ENCODE data around the gene MPZL2. TPM values are rescaled to one million over a fixed set of nuclear protein-coding genes. Genes with fewer than 3 reads are reported as not detected.

Gene MPZL2
- total RNA-seq, 1 experiment from 2014 or later = 51.5 TPM

GRCh38 chr11:118238929-118239328, 25.2 kb downstream of the MPZL2 start:
- no TSS peak for BruUV-seq (replicated peaks)
- Histone ChIP-seq H3K27me3 (ENCODE audit: low read length) (no peaks in the 10 kb centered on the region), H3K27ac (ENCODE audit: low read length) (no peak overlapping the region), H4K20me1 (ENCODE audit: low read length) (no peaks in the 10 kb centered on the region), H3K36me3 (ENCODE audit: low read depth, low read length) (no peaks in the 10 kb centered on the region), H3K4me1 (ENCODE audit: insufficient read depth, low read length) (peaks cover 27% of the 10 kb centered on the region), H3K9me2 (replicated peaks; ENCODE audit: low read length) (no peaks in the 10 kb centered on the region), H3F3A (ENCODE audit: low read length, unreplicated experiment) (peaks cover 4% of the 10 kb centered on the region), H3K4me3 (ENCODE audit: low read length) (no peak overlapping the region), H3K9ac (ENCODE audit: low read length) (no peak overlapping the region), H3K9me3 (ENCODE audit: low read length) (no peaks in the 10 kb centered on the region), H3K79me2 (ENCODE audit: low read length) (peaks cover 9% of the 10 kb centered on the region), H2AFZ (ENCODE audit: low read length) (no peak overlapping the region), H3K4me2 (ENCODE audit: low read length) (no peak overlapping the region)
- intact Hi-C loops (cut with micrococcal nuclease) = no loop called here
- ChIA-PET POLR2A (ENCODE audit: unreplicated experiment) (no interaction called here), CTCF (no interaction called here)
- ATAC-seq = no peak
- DNase-seq = no peak
- TF ChIP-seq CTCF (conservative IDR thresholded peaks at IDR 0.05; ENCODE audit: low read depth, low read length) (no peak), EZH2 (IDR thresholded peaks at IDR 0.05; ENCODE audit: low read length, unreplicated experiment) (no peak), EZH2phosphoT487 (IDR thresholded peaks at IDR 0.05; ENCODE audit: borderline replicate concordance, low read length) (no peak)

- ATAC-seq (no peak), DNase-seq (no peak)
- POLR2A ChIA-PET (ENCODE audit: unreplicated experiment) = no interaction called here
- no TSS peak for BruUV-seq (replicated peaks)
- CTCF ChIA-PET = no interaction called here
- Histone ChIP-seq H3K79me2 (ENCODE audit: low read length) (peaks cover 9% of the 10 kb centered on the region), H3K4me3 (ENCODE audit: low read length) (no peak overlapping the region), H3K27ac (ENCODE audit: low read length) (no peak overlapping the region), H3K27me3 (ENCODE audit: low read length) (no peaks in the 10 kb centered on the region), H3K4me1 (ENCODE audit: insufficient read depth, low read length) (peaks cover 27% of the 10 kb centered on the region), H3F3A (ENCODE audit: low read length, unreplicated experiment) (peaks cover 4% of the 10 kb centered on the region), H3K9ac (ENCODE audit: low read length) (no peak overlapping the region), H3K9me2 (replicated peaks; ENCODE audit: low read length) (no peaks in the 10 kb centered on the region), H4K20me1 (ENCODE audit: low read length) (no peaks in the 10 kb centered on the region), H3K4me2 (ENCODE audit: low read length) (no peak overlapping the region), H2AFZ (ENCODE audit: low read length) (no peak overlapping the region), H3K9me3 (ENCODE audit: low read length) (no peaks in the 10 kb centered on the region), H3K36me3 (ENCODE audit: low read depth, low read length) (no peaks in the 10 kb centered on the region)
- intact Hi-C loops (cut with micrococcal nuclease) = no loop called here
- TF ChIP-seq EZH2phosphoT487 (IDR thresholded peaks at IDR 0.05; ENCODE audit: borderline replicate concordance, low read length) (no peak), CTCF (conservative IDR thresholded peaks at IDR 0.05; ENCODE audit: low read depth, low read length) (no peak), EZH2 (IDR thresholded peaks at IDR 0.05; ENCODE audit: low read length, unreplicated experiment) (no peak)
These were observed 25.7 kb downstream of the MPZL2 start for GRCh38 chr11:118238421-118238820.

- POLR2A ChIA-PET (ENCODE audit: unreplicated experiment) = no interaction called here
- no peaks in the 10 kb centered on the region for H4K20me1 ChIP-seq (ENCODE audit: low read length)
- TF ChIP-seq EZH2phosphoT487 (IDR thresholded peaks at IDR 0.05; ENCODE audit: borderline replicate concordance, low read length) = no peak
- no peak for TF ChIP-seq CTCF (conservative IDR thresholded peaks at IDR 0.05; ENCODE audit: low read depth, low read length)
- no peak for TF ChIP-seq EZH2 (IDR thresholded peaks at IDR 0.05; ENCODE audit: low read length, unreplicated experiment)
- H3K9me3 ChIP-seq (ENCODE audit: low read length) = no peaks in the 10 kb centered on the region
- H3K27ac ChIP-seq (ENCODE audit: low read length) = no peak overlapping the region
- CTCF ChIA-PET = no interaction called here
- H3K79me2 ChIP-seq (ENCODE audit: low read length) = no peaks in the 10 kb centered on the region
- DNase-seq (no peak), ATAC-seq (no peak)
- intact Hi-C loops (cut with micrococcal nuclease) = no loop called here
- H3K9me2 ChIP-seq (replicated peaks; ENCODE audit: low read length) = no peaks in the 10 kb centered on the region
- H2AFZ ChIP-seq (ENCODE audit: low read length) = no peak overlapping the region
- H3K4me1 ChIP-seq (ENCODE audit: insufficient read depth, low read length) = peaks cover 16% of the 10 kb centered on the region
- H3K36me3 ChIP-seq (ENCODE audit: low read depth, low read length) = no peaks in the 10 kb centered on the region
- H3K4me3 ChIP-seq (ENCODE audit: low read length) = no peak overlapping the region
- no peak overlapping the region for H3K9ac ChIP-seq (ENCODE audit: low read length)
- no peaks in the 10 kb centered on the region for H3K27me3 ChIP-seq (ENCODE audit: low read length)
- H3K4me2 ChIP-seq (ENCODE audit: low read length) = no peak overlapping the region
- H3F3A ChIP-seq (ENCODE audit: low read length, unreplicated experiment) = no peaks in the 10 kb centered on the region
- no TSS peak for BruUV-seq (replicated peaks)
These were observed 27.9 kb downstream of the MPZL2 start for GRCh38 chr11:118236170-118236569.
